GM10248 (cell line): ENCODE measurements around the gene BRD9.
"Not testable (repeated sequence)": the region's sequence is repeated elsewhere in the genome, so short reads cannot be mapped to it uniquely, and the experiment has no call there.

Experiments
- CTCF ChIA-PET: fragments of 300-600 bp; sonication (Branson Sonifier 250); formaldehyde crosslinking; extraction: SDS; loops from one replicate; lab custom pipeline; 2021; ENCODE audit warnings: antibody characterized with exemption; lab: Yijun Ruan, JAX
- POLR2A ChIA-PET: fragments of 350-650 bp; sonication (Branson Sonifier 250); formaldehyde crosslinking; extraction: SDS; loops from one replicate; lab custom pipeline; 2020; ENCODE audit warnings: antibody characterized with exemption; lab: Yijun Ruan, JAX
- DNase-seq: peaks from one replicate; pipeline ENCODE4 v3.0.0; 2012; ENCODE audit errors: extremely low spot score
- TF ChIP-seq, protein P1 (sequence below): IDR thresholded peaks from 2 replicates; pipeline ENCODE4 v1.5.1; 2012; ENCODE audit warnings: mild to moderate bottlenecking, low read depth; ENCODE audit errors: extremely low read depth, missing control alignments, control extremely low read depth

BRD9 gene

GRCh38 chr5:892394-893136 is at the start of gene BRD9, which contains the start of gene TRIP13:
Gene BRD9 (minus strand): TSS chr5:892801. CDS start chr5:892657, 144 bp downstream.
Gene TRIP13 (plus strand): TSS chr5:892884. CDS start chr5:892999, 115 bp downstream.
- TF ChIP-seq, protein P1, sequence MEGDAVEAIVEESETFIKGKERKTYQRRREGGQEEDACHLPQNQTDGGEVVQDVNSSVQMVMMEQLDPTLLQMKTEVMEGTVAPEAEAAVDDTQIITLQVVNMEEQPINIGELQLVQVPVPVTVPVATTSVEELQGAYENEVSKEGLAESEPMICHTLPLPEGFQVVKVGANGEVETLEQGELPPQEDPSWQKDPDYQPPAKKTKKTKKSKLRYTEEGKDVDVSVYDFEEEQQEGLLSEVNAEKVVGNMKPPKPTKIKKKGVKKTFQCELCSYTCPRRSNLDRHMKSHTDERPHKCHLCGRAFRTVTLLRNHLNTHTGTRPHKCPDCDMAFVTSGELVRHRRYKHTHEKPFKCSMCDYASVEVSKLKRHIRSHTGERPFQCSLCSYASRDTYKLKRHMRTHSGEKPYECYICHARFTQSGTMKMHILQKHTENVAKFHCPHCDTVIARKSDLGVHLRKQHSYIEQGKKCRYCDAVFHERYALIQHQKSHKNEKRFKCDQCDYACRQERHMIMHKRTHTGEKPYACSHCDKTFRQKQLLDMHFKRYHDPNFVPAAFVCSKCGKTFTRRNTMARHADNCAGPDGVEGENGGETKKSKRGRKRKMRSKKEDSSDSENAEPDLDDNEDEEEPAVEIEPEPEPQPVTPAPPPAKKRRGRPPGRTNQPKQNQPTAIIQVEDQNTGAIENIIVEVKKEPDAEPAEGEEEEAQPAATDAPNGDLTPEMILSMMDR: peak; percentile 32
- CTCF ChIA-PET: interaction anchor here (1.1 to 5.4 kb wide), 6 partner anchors 11 to 575 kb away, joined by 3 to 38 read pairs (median 4); partner anchors contain the start of gene AHRR

DNA sequence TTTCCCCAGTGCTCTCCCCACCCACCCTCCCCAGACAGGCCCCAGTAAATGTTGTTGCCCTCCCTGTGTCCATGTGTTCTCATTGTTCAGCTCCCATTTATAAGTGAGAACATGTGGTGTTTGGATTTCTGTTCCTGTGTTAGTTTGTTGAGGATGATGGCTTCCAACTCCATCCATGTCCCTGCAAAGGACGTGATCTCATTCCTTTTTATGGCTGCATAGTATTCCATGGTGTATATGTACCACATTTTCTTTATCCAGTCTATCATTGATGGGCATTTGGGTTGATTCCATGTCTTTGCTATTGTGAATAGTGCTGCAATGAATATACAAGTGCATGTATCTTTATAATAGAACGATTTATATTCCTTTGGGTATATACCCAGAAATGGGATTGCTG is 48.1 kb upstream of the BRD9 start:
- DNase-seq, POLR2A ChIA-PET: not testable (repeated sequence)
- CTCF ChIA-PET: interaction anchor here (1.0 to 1.8 kb wide), 4 partner anchors 10 to 270 kb away, joined by 3 to 5 read pairs (median 4); no protein-coding TSS in a partner anchor

More at GRCh38 chr5:892394-893136, at the start of gene BRD9, which contains the start of gene TRIP13:
- POLR2A ChIA-PET: no interaction called here
- peak; percentile 99 for DNase-seq

- CTCF ChIA-PET: interaction anchor here (1.2 to 1.8 kb wide), 3 partner anchors 12 to 269 kb away, joined by 4 to 5 read pairs (median 5); no protein-coding TSS in a partner anchor
- TF ChIP-seq, protein P1: no peak
- no peak for DNase-seq
- POLR2A ChIA-PET: no interaction called here
These were observed 46.8 kb upstream of the BRD9 start for GRCh38 chr5:939368-939767.

- TF ChIP-seq, protein P1: no peak
- no peak for DNase-seq
- POLR2A ChIA-PET: no interaction called here
- CTCF ChIA-PET: interaction anchor here (0.9 to 1.6 kb wide), 4 partner anchors 14 to 533 kb away, joined by 3 to 6 read pairs (median 3); no protein-coding TSS in a partner anchor
These were observed 44.7 kb upstream of the BRD9 start for GRCh38 chr5:937151-937924.

- no peak for DNase-seq
- TF ChIP-seq, protein P1: no peak
- ChIA-PET CTCF (interaction anchor here (0.9 to 1.6 kb wide), 4 partner anchors 13 to 534 kb away, joined by 3 to 6 read pairs (median 3); no protein-coding TSS in a partner anchor), POLR2A (no interaction called here)
These were observed 43.8 kb upstream of the BRD9 start for GRCh38 chr5:936149-937144.

GRCh38 chr5:935510-936084 is 43.0 kb upstream of the BRD9 start:
- no peak for DNase-seq
- ChIA-PET POLR2A (no interaction called here), CTCF (interaction anchor here (1.0 to 1.6 kb wide), 2 partner anchors 54 to 239 kb away, joined by 3 to 4 read pairs; no protein-coding TSS in a partner anchor)
- TF ChIP-seq, protein P1: no peak

DNA sequence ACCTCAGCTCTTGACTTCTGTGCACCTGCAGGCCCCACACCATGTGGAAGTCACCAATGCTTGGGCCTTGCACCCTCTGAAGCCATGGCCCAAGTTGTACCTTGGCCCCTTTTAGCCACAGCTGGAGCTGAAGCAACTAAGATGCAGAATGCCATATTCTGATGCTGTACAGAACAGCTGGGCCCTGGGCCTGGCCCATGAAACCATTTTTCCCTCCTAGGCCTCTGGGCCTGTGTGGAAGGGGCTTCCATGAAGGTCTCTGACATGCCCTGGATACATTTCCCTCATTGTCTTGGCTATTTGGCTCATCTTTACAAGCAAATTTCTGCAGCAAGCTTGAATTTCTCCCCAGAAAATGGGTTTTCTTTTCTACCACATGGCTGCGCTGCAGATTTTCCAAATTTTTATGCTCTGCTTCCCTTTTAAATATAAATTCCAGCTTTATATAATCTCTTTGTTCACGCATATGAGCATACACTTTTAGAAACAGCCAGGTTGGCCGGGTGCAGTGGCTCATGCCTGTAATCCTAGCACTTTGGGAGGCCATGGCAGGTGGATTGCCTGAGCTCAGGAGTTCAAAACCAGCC is 41.9 kb upstream of the BRD9 start:
- POLR2A ChIA-PET, DNase-seq: not testable (repeated sequence)
- CTCF ChIA-PET: interaction anchor here (0.9 to 1.9 kb wide), 5 partner anchors 11 to 56 kb away, joined by 3 to 6 read pairs (median 4); no protein-coding TSS in a partner anchor

DNA sequence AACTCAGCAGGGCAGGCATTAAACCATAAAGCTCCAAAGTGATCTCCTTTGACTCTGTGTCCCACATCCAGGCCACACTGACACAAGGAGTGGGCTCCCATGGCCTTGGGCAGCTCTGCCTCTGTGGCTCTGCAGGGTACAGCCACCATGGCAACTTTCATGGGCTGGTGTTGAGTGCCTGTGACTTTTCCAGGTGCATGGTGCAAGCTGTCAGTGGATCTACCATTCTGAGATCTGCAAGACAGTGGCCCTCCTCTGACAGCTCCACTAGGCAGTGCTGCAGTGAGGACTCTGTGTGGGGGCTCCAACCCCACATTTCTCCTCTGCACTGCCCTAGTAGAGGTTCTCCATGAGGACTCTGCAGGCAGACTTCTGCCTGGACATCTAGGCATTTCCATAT is 41.4 kb upstream of the BRD9 start:
- DNase-seq, POLR2A ChIA-PET: not testable (repeated sequence)
- CTCF ChIA-PET: interaction anchor here (0.9 to 1.9 kb wide), 4 partner anchors 10 to 31 kb away, joined by 3 to 6 read pairs (median 3); no protein-coding TSS in a partner anchor
